Gastroesophageal sphincter (tissue), 4 donors: ENCODE measurements around the gene BORCS6. TPM values are rescaled to one million over a fixed set of nuclear protein-coding genes. Genes with fewer than 3 reads are reported as not detected.
A peak's percentile ranks its signal among the peaks of the same experiment; 100 is the strongest.

Source experiments
- ATAC-seq: fragments of 150-250 bp; one replicate; pipeline ENCODE4 v1.9.1; 2016; ENCODE audit warnings: mild to moderate bottlenecking, moderate library complexity
- H3K27ac ChIP-seq, 4 donors: fragments of 200-600 bp; sonication (generic) in 3 of 4; 1 replicate in 3 of 4; 2 replicates in 1 of 4; pipeline ENCODE4 v1.5.1; 2016 to 2019
- H3K27me3 ChIP-seq: fragments of 200-600 bp; sonication (generic); one replicate; pipeline ENCODE4 v1.5.1; 2019
- H3K36me3 ChIP-seq, 2 donors: fragments of 200-600 bp; sonication (generic); one replicate each; pipeline ENCODE4 v1.5.1; 2019; ENCODE audit warnings: control low read depth in 1 of 2
- H3K4me1 ChIP-seq, 3 donors: fragments of 200-600 bp; sonication (generic); 1 replicate in 2 of 3; 2 replicates in 1 of 3; pipeline ENCODE4 v1.5.1; 2016 to 2019; ENCODE audit warnings: control low read depth in 2 of 3
- H3K4me3 ChIP-seq, 2 donors: fragments of 200-600 bp; sonication (generic); one replicate each; pipeline ENCODE4 v1.5.1; 2019; ENCODE audit warnings: mild to moderate bottlenecking in 1 of 2, moderate library complexity in 1 of 2
- H3K9me3 ChIP-seq, 3 donors: fragments of 200-600 bp; sonication (generic); one replicate each; pipeline ENCODE4 v1.5.1; 2017 to 2019; ENCODE audit warnings: control low read depth in 2 of 3
- EP300 ChIP-seq: sonication (generic); formaldehyde crosslinking; IDR thresholded peaks from one replicate; pipeline ENCODE4 v1.6.1; 2017; ENCODE audit warnings: antibody characterized with exemption, mild to moderate bottlenecking
- POLR2A ChIP-seq, 2 donors: fragments of 450-650 bp; IDR thresholded peaks; one replicate each; pipeline ENCODE4 v1.6.1; 2017; ENCODE audit warnings: antibody characterized with exemption in 2 of 2, mild to moderate bottlenecking in 2 of 2, moderate library complexity in 1 of 2
- POLR2AphosphoS5 ChIP-seq: sonication (generic); formaldehyde crosslinking; IDR thresholded peaks from one replicate; pipeline ENCODE4 v1.6.1; 2017; ENCODE audit warnings: antibody characterized with exemption
- WGBS, 2 donors: methylation state at CpG; one replicate each; pipeline ENCODE4 v1.1.5; 2018; ENCODE audit warnings: low coverage in 1 of 2; 5-methylcytosine and 5-hydroxymethylcytosine counted together
- total RNA-seq, 4 donors: library from RNA; depleted of rRNA; stranded (reverse); fragments of >200 nt; gene quantifications; one replicate each; pipeline ENCODE4 v1.1.0, GENCODE V29; 2016
- TF ChIP-seq, protein P1 (sequence below), 4 experiments: fragments of 200-600 bp in 2 of 4; fragments of 450-650 bp in 2 of 4; sonication (generic) in 1 of 4; IDR thresholded peaks; one replicate each; pipeline ENCODE4 v1.5.1; 2017 to 2019; ENCODE audit warnings: antibody characterized with exemption in 4 of 4, mild to moderate bottlenecking in 2 of 4, moderate library complexity in 2 of 4

BORCS6 gene
- total RNA-seq, 4 donors from 2014 or later, result 8.1 to 16.1 (median 12.4) TPM

DNA sequence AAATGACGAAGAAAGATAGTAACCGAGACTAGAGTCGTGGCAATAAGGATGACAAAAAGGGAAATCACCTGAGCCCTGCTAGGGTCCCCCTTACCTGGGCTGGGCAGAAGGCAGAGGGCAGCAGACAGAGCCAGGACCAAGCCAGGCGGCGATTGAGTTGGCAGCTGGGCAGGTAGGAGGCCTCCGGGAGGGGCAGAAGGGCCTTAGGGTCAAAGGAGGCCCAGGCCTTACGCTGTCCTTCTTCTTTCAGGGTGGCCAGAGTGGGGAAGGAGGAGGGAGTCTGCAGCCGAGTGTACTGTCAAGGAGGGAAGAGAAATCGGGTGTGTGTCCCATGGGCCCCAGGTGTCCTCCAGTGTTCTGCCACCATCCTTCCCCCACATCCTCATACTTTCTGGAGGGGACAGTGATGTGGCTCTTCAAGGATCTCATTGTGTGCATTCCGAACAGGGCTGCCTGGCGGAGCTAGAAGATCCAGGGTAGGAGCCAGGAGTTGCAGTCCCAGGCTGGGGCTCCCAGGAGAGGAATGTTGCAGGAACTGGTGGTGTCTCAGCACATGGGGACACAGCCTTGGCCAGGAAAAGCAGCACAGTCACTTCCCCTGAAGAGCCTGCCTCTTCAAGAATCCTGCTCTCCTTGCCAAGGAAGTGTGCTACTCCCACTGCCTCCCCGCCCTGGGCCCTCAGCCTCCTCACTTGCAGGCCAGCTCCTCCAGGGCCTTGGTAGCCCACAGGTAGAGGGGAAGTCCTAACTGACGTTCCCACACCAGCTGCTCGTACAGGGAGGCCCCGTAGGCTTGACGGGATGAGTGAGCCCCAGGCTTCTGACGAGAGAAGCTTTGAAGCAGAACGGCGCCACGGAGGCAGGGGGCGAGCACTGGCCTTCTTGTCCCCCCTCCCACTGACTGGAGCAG lies 44.6 kb upstream of the BORCS6 start:
- no peak overlapping the region for H3K4me3 ChIP-seq
- ATAC-seq, result no peak
- no peak overlapping the region for H3K27ac ChIP-seq
- H3K27me3 ChIP-seq, result no peaks in the 10 kb centered on the region
- H3K9me3 ChIP-seq, result no peaks in the 10 kb centered on the region
- no peaks in the 10 kb centered on the region for H3K4me1 ChIP-seq
- H3K36me3 ChIP-seq, result peaks cover 0 to 100% of the 10 kb centered on the region in 2 donors
- 69 to 91% methylated on average over 8 to 13 of the region's 21 CpGs for WGBS, 2 donors
- TF ChIP-seq EP300 (no peak), POLR2AphosphoS5 (no peak), POLR2A (IDR thresholded peaks at IDR 0.05) (no peak)
- TF ChIP-seq, protein P1, sequence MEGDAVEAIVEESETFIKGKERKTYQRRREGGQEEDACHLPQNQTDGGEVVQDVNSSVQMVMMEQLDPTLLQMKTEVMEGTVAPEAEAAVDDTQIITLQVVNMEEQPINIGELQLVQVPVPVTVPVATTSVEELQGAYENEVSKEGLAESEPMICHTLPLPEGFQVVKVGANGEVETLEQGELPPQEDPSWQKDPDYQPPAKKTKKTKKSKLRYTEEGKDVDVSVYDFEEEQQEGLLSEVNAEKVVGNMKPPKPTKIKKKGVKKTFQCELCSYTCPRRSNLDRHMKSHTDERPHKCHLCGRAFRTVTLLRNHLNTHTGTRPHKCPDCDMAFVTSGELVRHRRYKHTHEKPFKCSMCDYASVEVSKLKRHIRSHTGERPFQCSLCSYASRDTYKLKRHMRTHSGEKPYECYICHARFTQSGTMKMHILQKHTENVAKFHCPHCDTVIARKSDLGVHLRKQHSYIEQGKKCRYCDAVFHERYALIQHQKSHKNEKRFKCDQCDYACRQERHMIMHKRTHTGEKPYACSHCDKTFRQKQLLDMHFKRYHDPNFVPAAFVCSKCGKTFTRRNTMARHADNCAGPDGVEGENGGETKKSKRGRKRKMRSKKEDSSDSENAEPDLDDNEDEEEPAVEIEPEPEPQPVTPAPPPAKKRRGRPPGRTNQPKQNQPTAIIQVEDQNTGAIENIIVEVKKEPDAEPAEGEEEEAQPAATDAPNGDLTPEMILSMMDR (IDR thresholded peaks at IDR 0.05), result no peak

DNA sequence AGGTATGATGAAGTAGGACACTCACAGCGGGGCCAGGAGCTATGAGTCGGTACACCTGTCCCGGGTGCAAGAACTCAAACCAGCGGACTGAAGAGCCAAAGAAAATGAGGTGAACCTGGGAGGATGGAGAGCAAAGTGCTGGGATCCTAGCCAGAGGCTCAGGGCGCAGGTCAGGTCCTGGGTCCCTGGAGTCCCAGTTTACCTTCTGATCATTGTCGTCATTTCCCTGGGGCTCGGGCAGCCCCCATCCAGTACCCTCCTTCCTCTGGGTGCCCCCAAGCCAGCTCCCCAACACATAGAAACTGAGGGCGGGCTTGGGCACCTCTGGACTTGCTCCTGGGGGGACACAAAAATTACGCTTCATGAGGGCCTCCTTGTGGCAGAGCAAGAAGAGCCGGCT lies 41.7 kb upstream of the BORCS6 start:
- peaks cover 0 to 8% (median 5%) of the 10 kb centered on the region in 3 donors for H3K4me1 ChIP-seq
- no peaks in the 10 kb centered on the region for H3K9me3 ChIP-seq
- H3K36me3 ChIP-seq, result peaks cover 0 to 96% of the 10 kb centered on the region in 2 donors
- no peak overlapping the region for H3K4me3 ChIP-seq
- no peaks in the 10 kb centered on the region for H3K27me3 ChIP-seq
- TF ChIP-seq POLR2A (IDR thresholded peaks at IDR 0.05), result no peak
- TF ChIP-seq EP300, result no peak
- TF ChIP-seq POLR2AphosphoS5, result no peak
- TF ChIP-seq, protein P1 (IDR thresholded peaks at IDR 0.05), result no peak
- 85 to 92% methylated on average over 4 to 5 of the region's 10 CpGs for WGBS, 2 donors
- H3K27ac ChIP-seq, result no peak overlapping the region
- no peak for ATAC-seq

DNA sequence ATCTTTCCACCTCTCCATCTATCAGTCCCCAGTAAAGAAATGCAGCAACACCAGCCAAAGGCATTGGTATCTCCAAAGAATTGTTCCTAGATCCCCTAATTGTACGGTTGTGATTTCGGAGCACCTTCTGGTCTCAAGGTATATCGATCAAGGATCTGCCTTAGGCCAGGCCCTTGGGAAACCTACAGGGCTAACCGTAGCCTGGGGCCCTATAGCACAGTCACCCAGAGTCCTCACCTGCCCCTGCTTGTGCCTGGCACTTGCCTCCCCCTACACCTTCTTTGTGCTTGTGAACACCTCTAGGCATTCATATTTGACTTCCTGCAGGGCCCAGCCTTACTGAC lies 37.2 kb upstream of the BORCS6 start:
- Histone ChIP-seq H3K4me3 (peak overlapping the region in 1 of 2 donors; percentile 40), H3K4me1 (peaks cover 0 to 50% (median 15%) of the 10 kb centered on the region in 3 donors), H3K27ac (peak overlapping the region; percentile 24 to 77 (median 76)), H3K27me3 (no peaks in the 10 kb centered on the region), H3K9me3 (no peaks in the 10 kb centered on the region), H3K36me3 (peaks cover 0 to 51% of the 10 kb centered on the region in 2 donors)
- WGBS, 2 donors, result 81 to 86% methylated on average over 4 of the region's 4 CpGs
- TF ChIP-seq EP300 (no peak), POLR2AphosphoS5 (no peak), POLR2A (IDR thresholded peaks at IDR 0.05) (no peak)
- TF ChIP-seq, protein P1 (IDR thresholded peaks at IDR 0.05), result no peak
- ATAC-seq, result no peak

DNA sequence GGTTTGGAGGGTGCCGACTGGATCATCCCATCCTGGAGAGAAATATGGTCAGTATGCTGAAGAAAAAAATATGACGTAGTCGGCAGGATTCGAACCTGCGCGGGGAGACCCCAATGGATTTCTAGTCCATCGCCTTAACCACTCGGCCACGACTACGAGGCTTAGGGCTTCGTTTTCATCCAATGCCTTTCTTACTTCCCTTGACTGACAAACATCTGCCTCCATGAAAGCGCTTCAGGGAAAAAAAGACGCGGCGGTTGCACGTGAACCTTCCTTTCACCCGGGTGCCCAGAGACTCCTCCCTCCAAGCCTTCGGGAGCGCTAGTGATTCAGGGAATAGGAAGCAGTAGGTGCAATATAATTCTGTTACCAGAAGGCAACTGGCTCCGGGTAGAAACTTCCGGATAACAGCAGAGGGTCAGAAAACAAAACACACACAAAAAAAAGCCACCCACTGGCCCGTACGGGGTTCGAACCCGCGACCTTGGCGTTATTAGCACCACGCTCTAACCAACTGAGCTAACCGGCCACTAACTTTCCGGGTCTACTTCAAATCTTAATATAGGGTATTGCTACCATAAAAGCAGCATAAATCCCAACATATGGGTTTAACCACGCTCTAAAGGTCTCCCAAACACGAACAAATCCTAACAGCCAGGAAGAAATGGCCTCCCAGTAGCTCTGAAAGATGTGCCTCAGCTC lies 36.7 kb upstream of the BORCS6 start:
- Histone ChIP-seq H3K27me3 (no peaks in the 10 kb centered on the region), H3K9me3 (no peaks in the 10 kb centered on the region), H3K4me3 (peak overlapping the region; percentile 28 to 40), H3K36me3 (peaks cover 0 to 46% of the 10 kb centered on the region in 2 donors), H3K27ac (peak overlapping the region; percentile 24 to 77 (median 76)), H3K4me1 (peaks cover 0 to 52% (median 15%) of the 10 kb centered on the region in 3 donors)
- TF ChIP-seq, protein P1 (IDR thresholded peaks at IDR 0.05), result no peak
- no peak for TF ChIP-seq EP300
- peak; percentile 49 for TF ChIP-seq POLR2AphosphoS5
- WGBS, 2 donors, result 2 to 4% methylated on average over 14 to 31 of the region's 32 CpGs
- ATAC-seq, result peak; percentile 8
